Measurements from ENCODE around the gene EXOSC3. TPM values are rescaled to one million over a fixed set of nuclear protein-coding genes. Genes with fewer than 3 reads are reported as not detected.
"Not testable (repeated sequence)": the region's sequence is repeated elsewhere in the genome, so short reads cannot be mapped to it uniquely, and the experiment has no call there.

Gene EXOSC3
- total and polyA plus RNA-seq, 2 experiments from 2014 or later, result 48.0 to 51.6 TPM

DNA sequence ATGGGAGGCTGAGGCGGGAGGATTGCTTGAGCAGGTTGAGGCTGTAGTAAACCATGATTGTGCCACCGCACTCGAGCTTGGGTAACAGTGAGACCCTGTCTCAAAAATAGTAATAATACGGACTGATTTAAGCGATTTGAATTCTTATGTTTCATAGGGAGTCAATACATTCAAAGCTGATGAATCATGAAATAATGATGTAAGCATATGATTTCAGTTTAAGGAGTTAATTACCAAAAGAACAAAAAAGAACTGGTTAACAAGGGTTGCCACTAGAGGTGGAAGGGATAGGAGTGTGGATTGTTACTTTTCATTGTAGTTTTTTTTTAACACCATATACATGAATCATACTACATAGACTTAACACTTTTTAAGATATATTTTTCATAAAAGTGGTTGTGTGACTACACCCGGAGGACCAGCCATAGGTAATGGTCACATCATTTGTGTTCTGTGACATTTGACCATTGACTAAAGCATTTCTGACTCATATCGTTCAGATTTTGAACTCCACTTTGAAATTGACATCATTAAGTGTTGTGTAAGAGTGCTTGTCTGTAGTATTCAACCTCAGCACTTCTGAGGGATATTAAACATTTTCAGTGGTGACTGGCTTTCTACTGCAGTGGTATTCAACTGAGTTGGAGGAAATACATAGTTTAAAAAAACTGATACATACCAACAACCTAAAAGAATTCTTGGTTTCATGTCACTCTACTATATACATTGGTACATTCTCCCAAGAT is 24.3 kb downstream of the EXOSC3 start:
- DNase-seq (ENCODE audit: low read depth in 1 of 2, low spot score in 1 of 2), result peak in 1 of 2 donors; percentile 38
- Histone ChIP-seq H3K4me1 (ENCODE audit: low read depth) (no peaks in the 10 kb centered on the region), H3K4me3 (no peak overlapping the region), H3K36me3 (peaks cover 2% of the 10 kb centered on the region), H3K27me3 (no peaks in the 10 kb centered on the region), H3K9me3 (ENCODE audit: low read depth) (no peaks in the 10 kb centered on the region), H3K27ac (no peak overlapping the region)
- TF ChIP-seq, protein P1, sequence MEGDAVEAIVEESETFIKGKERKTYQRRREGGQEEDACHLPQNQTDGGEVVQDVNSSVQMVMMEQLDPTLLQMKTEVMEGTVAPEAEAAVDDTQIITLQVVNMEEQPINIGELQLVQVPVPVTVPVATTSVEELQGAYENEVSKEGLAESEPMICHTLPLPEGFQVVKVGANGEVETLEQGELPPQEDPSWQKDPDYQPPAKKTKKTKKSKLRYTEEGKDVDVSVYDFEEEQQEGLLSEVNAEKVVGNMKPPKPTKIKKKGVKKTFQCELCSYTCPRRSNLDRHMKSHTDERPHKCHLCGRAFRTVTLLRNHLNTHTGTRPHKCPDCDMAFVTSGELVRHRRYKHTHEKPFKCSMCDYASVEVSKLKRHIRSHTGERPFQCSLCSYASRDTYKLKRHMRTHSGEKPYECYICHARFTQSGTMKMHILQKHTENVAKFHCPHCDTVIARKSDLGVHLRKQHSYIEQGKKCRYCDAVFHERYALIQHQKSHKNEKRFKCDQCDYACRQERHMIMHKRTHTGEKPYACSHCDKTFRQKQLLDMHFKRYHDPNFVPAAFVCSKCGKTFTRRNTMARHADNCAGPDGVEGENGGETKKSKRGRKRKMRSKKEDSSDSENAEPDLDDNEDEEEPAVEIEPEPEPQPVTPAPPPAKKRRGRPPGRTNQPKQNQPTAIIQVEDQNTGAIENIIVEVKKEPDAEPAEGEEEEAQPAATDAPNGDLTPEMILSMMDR (IDR thresholded peaks at IDR 0.05; ENCODE audit: low read depth, low read length), result no peak

DNA sequence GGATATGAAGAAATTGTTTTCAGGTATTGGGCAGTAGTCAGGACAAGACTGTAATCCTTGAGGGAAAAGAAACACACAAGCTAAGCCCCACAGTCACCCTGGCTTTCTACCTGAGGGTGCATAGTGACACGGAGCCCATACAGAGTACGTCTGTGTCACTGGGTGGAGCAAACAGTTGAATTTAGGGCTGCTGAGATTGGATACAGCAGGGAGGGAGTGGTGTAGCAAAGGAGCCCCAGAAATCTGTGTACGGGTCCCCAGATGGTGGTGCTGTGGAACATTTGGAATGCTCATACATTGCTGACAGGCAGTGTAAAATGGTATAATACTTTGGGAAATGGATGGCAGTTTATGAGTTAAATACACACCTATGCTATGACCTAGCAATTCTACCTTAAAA is 26.1 kb downstream of the EXOSC3 start:
- H3K27ac ChIP-seq, result no peak overlapping the region
- H3K9me3 ChIP-seq (ENCODE audit: low read depth), result no peaks in the 10 kb centered on the region
- no peaks in the 10 kb centered on the region for H3K27me3 ChIP-seq
- no peaks in the 10 kb centered on the region for H3K4me1 ChIP-seq (ENCODE audit: low read depth)
- TF ChIP-seq, protein P1 (IDR thresholded peaks at IDR 0.05; ENCODE audit: low read depth, low read length), result no peak
- H3K36me3 ChIP-seq, result peaks cover under 1% of the 10 kb centered on the region
- no peak for DNase-seq (ENCODE audit: low read depth in 1 of 2, low spot score in 1 of 2)
- no peak overlapping the region for H3K4me3 ChIP-seq

DNA sequence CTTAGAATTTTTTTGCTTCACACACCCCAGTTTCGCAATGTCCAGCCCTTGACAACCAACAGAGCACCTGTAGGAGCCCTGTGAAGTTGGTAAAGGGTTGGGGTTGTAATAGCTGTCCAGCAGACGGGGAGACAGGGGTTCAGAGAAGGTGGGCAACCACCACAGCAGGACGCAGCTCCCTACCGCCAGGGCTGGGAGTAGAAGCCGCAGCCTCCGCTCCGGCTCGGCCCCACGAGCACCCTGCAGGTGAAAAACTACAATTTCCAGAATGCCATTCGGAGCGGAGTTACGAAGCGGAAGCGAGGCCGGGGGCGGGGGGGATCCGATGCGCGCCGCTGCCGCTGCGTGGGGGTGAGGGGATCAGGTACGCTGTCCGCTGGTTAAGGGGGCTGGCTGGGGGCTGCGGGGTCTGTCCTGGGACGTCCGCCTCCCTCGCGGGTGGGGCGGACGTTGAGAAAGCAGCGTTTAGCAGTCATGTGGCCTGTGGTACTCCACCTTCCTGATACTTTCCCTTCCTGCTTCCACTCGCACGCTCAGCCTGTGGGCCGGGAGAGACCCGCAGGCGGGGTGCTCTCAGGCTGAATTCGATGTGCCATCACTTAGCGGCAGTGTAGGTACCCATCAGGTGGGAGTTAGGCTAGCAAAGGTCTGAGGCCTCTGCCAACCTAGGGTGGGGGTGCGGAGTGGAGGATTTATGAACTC is 31.2 kb downstream of the EXOSC3 start, which contains the start of gene TRMT10B:
TSS of gene TRMT10B (plus strand) at position 317 of the 702 bp plus-strand sequence. CDS start 8,127 bp downstream, outside the sequence.
- Histone ChIP-seq H3K27me3 (no peaks in the 10 kb centered on the region), H3K4me3 (peak within 1 kb of the TSS; percentile 55), H3K27ac (no peak within 1 kb of the TSS), H3K4me1 (ENCODE audit: low read depth) (no peaks in the 10 kb centered on the region), H3K36me3 (no peaks in the 10 kb centered on the region), H3K9me3 (ENCODE audit: low read depth) (no peaks in the 10 kb centered on the region)
- peak; percentile 74 to 82 for DNase-seq (ENCODE audit: low read depth in 1 of 2, low spot score in 1 of 2)
- TF ChIP-seq, protein P1 (IDR thresholded peaks at IDR 0.05; ENCODE audit: low read depth, low read length), result peak; percentile 13

DNA sequence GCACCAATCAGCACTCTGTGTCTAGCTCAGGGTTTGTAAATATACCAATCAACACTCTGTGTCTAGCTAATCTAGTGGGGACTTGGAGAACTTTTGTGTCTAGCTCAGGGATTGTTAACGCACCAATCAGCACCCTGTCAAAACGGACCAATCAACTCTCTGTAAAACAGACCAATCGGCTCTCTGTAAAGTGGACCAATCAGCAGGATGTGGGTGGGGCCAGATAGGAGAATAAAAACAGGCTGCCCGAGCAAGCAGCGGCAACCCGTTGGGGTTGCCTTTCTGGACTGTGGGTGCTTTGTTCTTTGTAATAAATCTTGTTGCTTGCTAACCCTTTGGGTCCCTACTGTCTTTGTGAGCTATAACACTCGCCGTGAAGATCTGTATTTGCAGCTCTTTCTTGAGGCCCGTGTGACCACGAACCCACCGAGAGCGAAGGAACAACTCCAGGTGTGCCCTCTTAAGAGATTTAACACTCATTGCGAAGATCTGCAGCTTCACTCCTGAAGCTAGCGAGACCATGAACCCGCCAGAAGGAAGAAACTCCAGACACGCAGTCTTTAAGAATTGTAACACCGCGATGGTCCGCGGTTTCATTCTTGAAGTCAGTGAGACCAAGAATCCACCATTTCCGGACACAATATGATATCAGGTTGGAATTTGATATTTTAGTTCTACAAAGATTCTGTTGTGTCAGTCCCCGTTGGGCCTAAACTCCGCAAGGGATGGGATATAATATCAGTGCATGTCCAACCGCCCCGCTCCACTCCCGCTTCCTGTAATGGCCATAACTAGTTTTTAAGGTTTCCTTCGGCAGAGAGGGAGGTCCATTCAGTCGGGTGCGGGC is 32.0 kb downstream of the EXOSC3 start:
- Histone ChIP-seq H3K27ac (no peak overlapping the region), H3K36me3 (no peaks in the 10 kb centered on the region), H3K9me3 (ENCODE audit: low read depth) (no peaks in the 10 kb centered on the region), H3K27me3 (no peaks in the 10 kb centered on the region), H3K4me1 (ENCODE audit: low read depth) (no peaks in the 10 kb centered on the region), H3K4me3 (peak overlapping the region; percentile 55)
- DNase-seq (ENCODE audit: low read depth in 1 of 2, low spot score in 1 of 2), result no peak
- TF ChIP-seq, protein P1 (IDR thresholded peaks at IDR 0.05; ENCODE audit: low read depth, low read length), result no peak

DNA sequence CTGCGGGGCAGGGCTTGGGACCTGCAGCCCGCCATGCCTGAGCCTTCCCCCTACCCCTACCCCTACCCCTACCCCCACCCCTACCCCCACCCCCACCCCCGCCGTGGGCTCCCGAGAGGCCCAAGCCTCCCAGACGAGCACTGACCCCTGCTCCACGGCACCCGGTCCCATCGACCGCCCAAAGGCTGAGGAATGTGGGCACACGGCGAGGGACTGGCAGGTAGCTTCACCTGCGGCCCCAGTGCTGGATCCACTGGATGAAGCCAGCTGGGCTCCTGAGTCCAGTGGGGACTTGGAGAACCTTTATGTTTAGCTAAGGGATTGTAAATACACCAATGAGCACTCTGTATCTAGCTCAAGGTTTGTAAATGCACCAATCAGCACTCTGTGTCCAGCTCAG is 32.8 kb downstream of the EXOSC3 start:
- H3K4me3 ChIP-seq; DNase-seq (ENCODE audit: low read depth in 1 of 2, low spot score in 1 of 2); H3K9me3 ChIP-seq (ENCODE audit: low read depth); H3K27me3 ChIP-seq; H3K27ac ChIP-seq; H3K4me1 ChIP-seq (ENCODE audit: low read depth); H3K36me3 ChIP-seq: not testable (repeated sequence)

DNA sequence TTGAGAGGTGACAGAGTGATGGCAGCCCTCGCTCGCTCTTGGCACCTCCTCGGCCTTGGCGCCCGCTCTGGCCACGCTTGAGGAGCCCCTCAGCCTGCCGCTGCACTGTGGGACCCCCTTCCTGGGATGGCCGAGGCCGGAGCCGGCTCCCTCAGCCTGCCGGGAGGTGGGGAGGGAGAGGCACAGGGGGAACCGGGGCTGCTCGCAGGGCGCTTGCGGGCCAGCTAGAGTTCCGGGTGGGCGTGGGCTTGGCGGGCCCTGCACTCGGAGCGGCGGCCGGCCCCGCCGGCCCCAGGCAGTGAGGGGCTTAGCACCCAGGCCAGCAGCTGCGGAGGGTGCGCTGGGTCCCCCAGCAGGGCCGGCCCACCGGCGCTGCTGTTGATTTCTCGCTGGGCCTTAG is 33.2 kb downstream of the EXOSC3 start:
- not testable (repeated sequence) for H3K4me1 ChIP-seq (ENCODE audit: low read depth); H3K36me3 ChIP-seq; H3K4me3 ChIP-seq; H3K27me3 ChIP-seq; H3K9me3 ChIP-seq (ENCODE audit: low read depth); DNase-seq (ENCODE audit: low read depth in 1 of 2, low spot score in 1 of 2); H3K27ac ChIP-seq

All from cardiac muscle cell (in vitro differentiated cells and primary cell).